Femur (tissue), 1 donor: ENCODE measurements around the gene FYN.

ENCODE experiments used
- DNase-seq: peaks from one replicate; pipeline ENCODE4 v3.0.0-alpha.2; 2017

The FYN gene

GRCh38 chr6:111676383-111676782 lies 196.9 kb downstream of the FYN start:
- DNase-seq = no peak

GRCh38 chr6:111674883-111675282 lies 198.4 kb downstream of the FYN start:
- DNase-seq = no peak

GRCh38 chr6:111674413-111674812 lies 198.8 kb downstream of the FYN start:
- DNase-seq = no peak

GRCh38 chr6:111673937-111674336 lies 199.3 kb downstream of the FYN start:
- no peak for DNase-seq

GRCh38 chr6:111673532-111673931 lies 199.7 kb downstream of the FYN start:
- no peak for DNase-seq

GRCh38 chr6:111672761-111673450 lies 200.3 kb downstream of the FYN start:
- DNase-seq = no peak

- no peak for DNase-seq
These were observed 203.9 kb downstream of the FYN start for GRCh38 chr6:111669326-111669725.

- DNase-seq = no peak
These were observed 204.8 kb downstream of the FYN start for GRCh38 chr6:111668410-111668809.

GRCh38 chr6:111667931-111668330 lies 205.3 kb downstream of the FYN start:
- no peak for DNase-seq

GRCh38 chr6:111666847-111667246 lies 206.4 kb downstream of the FYN start:
- DNase-seq = peak; percentile 53

- peak; percentile 79 for DNase-seq
These were observed 208.7 kb downstream of the FYN start for GRCh38 chr6:111664565-111665030.

GRCh38 chr6:111663692-111664564 lies 209.3 kb downstream of the FYN start:
- DNase-seq = peak; percentile 80

- DNase-seq = peak; percentile 39
These were observed 210.3 kb downstream of the FYN start for GRCh38 chr6:111662794-111663593.

GRCh38 chr6:111662072-111662793 lies 211.0 kb downstream of the FYN start:
- DNase-seq = peak; percentile 45

- DNase-seq = peak; percentile 53
These were observed 211.7 kb downstream of the FYN start for GRCh38 chr6:111661541-111662061.

GRCh38 chr6:111660531-111660930 lies 212.7 kb downstream of the FYN start:
- no peak for DNase-seq

GRCh38 chr6:111658462-111659154 lies 214.6 kb downstream of the FYN start:
- peak; percentile 39 for DNase-seq

GRCh38 chr6:111657146-111657545 lies 216.1 kb downstream of the FYN start:
- no peak for DNase-seq

- no peak for DNase-seq
These were observed 219.3 kb downstream of the FYN start for GRCh38 chr6:111653979-111654378.

GRCh38 chr6:111653434-111653833 lies 219.8 kb downstream of the FYN start:
- DNase-seq = no peak

- no peak for DNase-seq
These were observed 221.1 kb downstream of the FYN start for GRCh38 chr6:111652156-111652555.
